Hepatocyte (in vitro differentiated cells): ENCODE measurements around the gene LEPR. TPM values are rescaled to one million over a fixed set of nuclear protein-coding genes. Genes with fewer than 3 reads are reported as not detected.

Source experiments
- DNase-seq: peaks from one replicate; pipeline ENCODE4 v3.0.0-alpha.2; 2016; ENCODE audit warnings: low spot score
- H2AFZ ChIP-seq: fragments of 200-600 bp; sonication (generic); 2 replicates; pipeline ENCODE4 v1.6.0; 2016; ENCODE audit warnings: antibody characterized with exemption, mild to moderate bottlenecking
- H3K27ac ChIP-seq: fragments of 200-600 bp; sonication (generic); 2 replicates; pipeline ENCODE4 v1.5.1; 2016; ENCODE audit warnings: mild to moderate bottlenecking
- H3K27me3 ChIP-seq: fragments of 200-600 bp; sonication (generic); 2 replicates; pipeline ENCODE4 v1.6.1; 2016
- H3K36me3 ChIP-seq: fragments of 200-600 bp; sonication (generic); replicated peaks from 2 replicates; pipeline ENCODE4 v1.5.1; 2016; ENCODE audit warnings: low read depth; ENCODE audit not compliant: insufficient read depth
- H3K4me1 ChIP-seq: fragments of 200-600 bp; sonication (generic); 2 replicates; pipeline ENCODE4 v1.5.1; 2016; ENCODE audit warnings: mild to moderate bottlenecking, moderate library complexity; ENCODE audit not compliant: insufficient read depth
- H3K4me2 ChIP-seq: fragments of 200-600 bp; sonication (generic); 2 replicates; pipeline ENCODE4 v1.6.0; 2016
- H3K4me3 ChIP-seq: fragments of 200-600 bp; sonication (generic); 2 replicates; pipeline ENCODE4 v1.5.1; 2016; ENCODE audit warnings: mild to moderate bottlenecking
- H3K79me2 ChIP-seq: fragments of 200-600 bp; sonication (generic); 2 replicates; pipeline ENCODE4 v1.6.0; 2017; ENCODE audit warnings: mild to moderate bottlenecking
- H3K9me2 ChIP-seq: fragments of 200-600 bp; sonication (generic); replicated peaks from 2 replicates; pipeline ENCODE4 v1.6.0; 2017; ENCODE audit warnings: mild to moderate bottlenecking; ENCODE audit not compliant: insufficient read depth
- H3K9me3 ChIP-seq: fragments of 200-600 bp; sonication (generic); 2 replicates; pipeline ENCODE4 v1.5.1; 2016; ENCODE audit warnings: low read depth, mild to moderate bottlenecking
- H4K20me1 ChIP-seq: fragments of 200-600 bp; sonication (generic); 2 replicates; pipeline ENCODE4 v1.6.0; 2016; ENCODE audit warnings: mild to moderate bottlenecking; ENCODE audit not compliant: insufficient read depth, poor library complexity, severe bottlenecking
- EZH2 ChIP-seq: fragments of 200-600 bp; sonication (generic); IDR thresholded peaks from 2 replicates; pipeline ENCODE4 v1.6.1; 2016; ENCODE audit warnings: antibody characterized with exemption, mild to moderate bottlenecking, borderline replicate concordance
- EZH2phosphoT487 ChIP-seq: fragments of 200-600 bp; sonication (generic); IDR thresholded peaks from one replicate; pipeline ENCODE4 v1.6.1; 2018; ENCODE audit warnings: antibody characterized with exemption, mild to moderate bottlenecking, low read depth, moderate library complexity; ENCODE audit not compliant: unreplicated experiment, severe bottlenecking
- WGBS: methylation state at CpG from one replicate; pipeline ENCODE4 v1.1.6; 2016; ENCODE audit warnings: low lambda C conversion rate; ENCODE audit errors: missing lambda C conversion rate; 5-methylcytosine and 5-hydroxymethylcytosine counted together
- polyA plus RNA-seq: library from polyadenylated mRNA; unstranded; fragments of >200 nt; fragmentation: Nextera tagmentation; extraction: Ambion mirVana; gene quantifications from 2 replicates; pipeline ENCODE4 v1.2.1, GENCODE V29; 2016
- total RNA-seq: library from RNA; depleted of rRNA; stranded (reverse); fragments of >200 nt; gene quantifications from 2 replicates; pipeline ENCODE4 v1.2.3, GENCODE V29; 2014
- TF ChIP-seq, protein P1 (sequence below): fragments of 200-600 bp; sonication (generic); IDR thresholded peaks from 2 replicates; pipeline ENCODE4 v1.5.1; 2016; ENCODE audit warnings: antibody characterized with exemption, mild to moderate bottlenecking; ENCODE audit not compliant: poor library complexity

The LEPR gene
- total and polyA plus RNA-seq, 2 experiments from 2014 or later: 1.3 to 6.1 TPM

DNA sequence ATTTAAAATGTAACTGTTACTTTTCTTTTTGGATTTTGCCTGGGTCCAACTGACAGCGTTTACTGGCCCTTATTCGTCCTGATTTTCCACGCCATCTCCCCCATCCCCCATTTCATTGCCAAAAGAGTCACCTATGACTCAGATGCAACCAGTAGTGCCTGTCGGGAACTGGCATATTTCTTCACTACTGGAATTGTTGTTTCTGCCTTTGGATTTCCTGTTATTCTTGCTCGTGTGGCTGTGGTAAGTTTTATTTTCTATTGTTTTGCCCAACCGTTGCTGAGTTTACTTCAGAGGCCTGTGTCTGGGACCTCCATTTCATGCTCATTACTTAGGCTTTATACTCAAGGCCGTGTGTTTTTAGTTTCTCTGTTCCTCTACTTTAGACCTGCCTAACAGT is 9.3 kb downstream of the LEPR start:
- Histone ChIP-seq H4K20me1 (peaks cover 9% of the 10 kb centered on the region), H2AFZ (no peak overlapping the region), H3K9me3 (no peaks in the 10 kb centered on the region), H3K36me3 (no peaks in the 10 kb centered on the region), H3K79me2 (peaks cover 15% of the 10 kb centered on the region), H3K4me3 (no peak overlapping the region), H3K27ac (no peak overlapping the region), H3K4me1 (no peaks in the 10 kb centered on the region), H3K4me2 (no peak overlapping the region), H3K9me2 (no peaks in the 10 kb centered on the region), H3K27me3 (no peaks in the 10 kb centered on the region)
- TF ChIP-seq, protein P1, sequence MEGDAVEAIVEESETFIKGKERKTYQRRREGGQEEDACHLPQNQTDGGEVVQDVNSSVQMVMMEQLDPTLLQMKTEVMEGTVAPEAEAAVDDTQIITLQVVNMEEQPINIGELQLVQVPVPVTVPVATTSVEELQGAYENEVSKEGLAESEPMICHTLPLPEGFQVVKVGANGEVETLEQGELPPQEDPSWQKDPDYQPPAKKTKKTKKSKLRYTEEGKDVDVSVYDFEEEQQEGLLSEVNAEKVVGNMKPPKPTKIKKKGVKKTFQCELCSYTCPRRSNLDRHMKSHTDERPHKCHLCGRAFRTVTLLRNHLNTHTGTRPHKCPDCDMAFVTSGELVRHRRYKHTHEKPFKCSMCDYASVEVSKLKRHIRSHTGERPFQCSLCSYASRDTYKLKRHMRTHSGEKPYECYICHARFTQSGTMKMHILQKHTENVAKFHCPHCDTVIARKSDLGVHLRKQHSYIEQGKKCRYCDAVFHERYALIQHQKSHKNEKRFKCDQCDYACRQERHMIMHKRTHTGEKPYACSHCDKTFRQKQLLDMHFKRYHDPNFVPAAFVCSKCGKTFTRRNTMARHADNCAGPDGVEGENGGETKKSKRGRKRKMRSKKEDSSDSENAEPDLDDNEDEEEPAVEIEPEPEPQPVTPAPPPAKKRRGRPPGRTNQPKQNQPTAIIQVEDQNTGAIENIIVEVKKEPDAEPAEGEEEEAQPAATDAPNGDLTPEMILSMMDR: no peak
- TF ChIP-seq EZH2phosphoT487 (no peak), EZH2 (no peak)
- WGBS: 79% methylated on average over 7 of the region's 7 CpGs
- DNase-seq: no peak

DNA sequence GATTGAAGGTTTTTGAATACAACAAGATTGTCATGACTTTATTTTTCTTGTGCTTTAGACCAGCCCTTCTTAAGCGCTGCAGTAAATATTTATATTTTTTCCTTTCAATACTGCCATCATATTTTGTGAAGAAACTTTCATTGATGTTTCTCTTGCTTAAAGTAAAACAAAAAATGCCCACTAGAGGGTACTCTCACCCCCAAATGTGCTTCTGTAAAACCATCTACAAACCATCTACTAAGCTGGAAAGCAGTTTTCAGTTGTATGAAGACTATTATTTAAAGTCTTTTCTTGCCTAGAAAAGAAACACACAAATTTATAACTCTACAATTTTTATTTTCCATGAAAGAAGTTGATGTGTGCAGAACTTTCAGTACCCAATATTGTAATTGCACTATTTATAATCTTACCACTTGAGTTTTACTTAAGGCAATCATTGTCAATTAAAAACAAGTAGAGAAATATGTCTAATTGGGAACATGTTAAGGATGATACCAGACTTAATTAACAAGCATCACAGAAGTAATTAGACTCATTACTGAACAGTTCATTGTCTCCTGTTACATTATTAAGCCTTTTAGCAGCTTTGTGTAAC is 10.7 kb downstream of the LEPR start:
- Histone ChIP-seq H3K4me2 (no peak overlapping the region), H3K4me3 (no peak overlapping the region), H4K20me1 (no peaks in the 10 kb centered on the region), H3K9me3 (no peaks in the 10 kb centered on the region), H3K27ac (no peak overlapping the region), H3K9me2 (no peaks in the 10 kb centered on the region), H3K4me1 (no peaks in the 10 kb centered on the region), H2AFZ (no peak overlapping the region), H3K27me3 (no peaks in the 10 kb centered on the region), H3K79me2 (peaks cover 1% of the 10 kb centered on the region), H3K36me3 (no peaks in the 10 kb centered on the region)
- DNase-seq: peak; percentile 60
- WGBS: 42% methylated on average over 1 of the region's 1 CpG
- TF ChIP-seq, protein P1: peak; percentile 66
- TF ChIP-seq EZH2 (no peak), EZH2phosphoT487 (no peak)

DNA sequence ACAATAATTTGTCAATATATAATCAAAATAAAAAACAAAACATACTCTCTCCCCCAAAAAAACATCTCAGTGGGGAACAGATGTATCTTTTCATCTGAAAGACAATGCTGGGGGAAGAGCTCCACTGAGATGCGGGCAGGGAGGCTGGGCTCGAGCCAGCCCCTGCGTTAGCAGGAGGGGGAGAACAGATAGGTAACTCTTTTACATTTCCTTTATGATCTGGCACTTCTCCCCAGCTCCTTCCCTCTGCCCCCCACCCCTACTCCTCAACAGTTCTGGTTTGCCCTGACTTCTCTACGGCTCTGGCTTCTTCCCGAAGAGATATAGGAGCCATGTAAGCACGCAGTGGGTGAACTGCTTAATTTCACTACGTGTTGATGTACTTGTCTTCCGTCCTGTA is 12.4 kb downstream of the LEPR start:
- H3K79me2 ChIP-seq: no peaks in the 10 kb centered on the region
- DNase-seq: no peak
- H3K27me3 ChIP-seq: no peaks in the 10 kb centered on the region
- H3K4me3 ChIP-seq: no peak overlapping the region
- no peaks in the 10 kb centered on the region for H3K9me3 ChIP-seq
- no peaks in the 10 kb centered on the region for H3K9me2 ChIP-seq
- H3K4me2 ChIP-seq: no peak overlapping the region
- no peaks in the 10 kb centered on the region for H4K20me1 ChIP-seq
- no peak overlapping the region for H2AFZ ChIP-seq
- H3K36me3 ChIP-seq: no peaks in the 10 kb centered on the region
- no peaks in the 10 kb centered on the region for H3K4me1 ChIP-seq
- H3K27ac ChIP-seq: no peak overlapping the region
- WGBS: 78% methylated on average over 8 of the region's 8 CpGs
- TF ChIP-seq, protein P1: no peak
- TF ChIP-seq EZH2phosphoT487: no peak
- no peak for TF ChIP-seq EZH2

DNA sequence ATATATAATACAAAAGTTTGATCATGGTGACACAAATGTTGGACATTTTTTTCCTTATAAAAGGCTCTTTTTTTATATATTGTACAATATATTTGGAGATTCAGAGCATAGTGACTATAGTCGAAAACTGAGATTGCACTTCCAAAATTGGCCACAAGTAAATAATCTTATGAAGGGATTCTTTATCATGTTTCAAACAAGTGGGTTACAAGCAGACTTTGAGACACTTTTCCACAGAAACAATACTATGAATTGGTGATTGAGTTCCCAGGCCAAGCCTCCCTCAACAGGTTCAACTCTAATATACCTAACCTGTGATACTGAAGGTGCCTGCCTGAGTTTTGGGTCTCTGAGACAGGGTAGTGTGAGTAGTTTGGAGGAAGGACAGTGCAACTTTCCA is 13.8 kb downstream of the LEPR start:
- no peaks in the 10 kb centered on the region for H3K9me3 ChIP-seq
- H4K20me1 ChIP-seq: no peaks in the 10 kb centered on the region
- no peaks in the 10 kb centered on the region for H3K27me3 ChIP-seq
- no peaks in the 10 kb centered on the region for H3K79me2 ChIP-seq
- no peaks in the 10 kb centered on the region for H3K4me1 ChIP-seq
- no peak for DNase-seq
- H2AFZ ChIP-seq: no peak overlapping the region
- H3K27ac ChIP-seq: no peak overlapping the region
- 92% methylated on average over 1 of the region's 1 CpG for WGBS
- no peaks in the 10 kb centered on the region for H3K36me3 ChIP-seq
- no peak overlapping the region for H3K4me2 ChIP-seq
- no peaks in the 10 kb centered on the region for H3K9me2 ChIP-seq
- no peak overlapping the region for H3K4me3 ChIP-seq
- TF ChIP-seq EZH2phosphoT487: no peak
- TF ChIP-seq, protein P1: peak; percentile 2
